Panc1 (cell line): Measurements from ENCODE around the gene VAC14. TPM values are rescaled to one million over a fixed set of nuclear protein-coding genes. Genes with fewer than 3 reads are reported as not detected.

Experiments
- ATAC-seq: fragments of 200-7000 bp; cut with Tn5 transposase; 2 replicates; pipeline ENCODE4 v1.9.1; 2020; ENCODE audit warnings: mild to moderate bottlenecking, moderate library complexity
- BruUV-seq: library from RNA; stranded (reverse); fragments of 400-500 nt; replicated peaks from 2 replicates; lab custom pipeline; 2021; lab: Mats Ljungman, UMichigan
- CTCF ChIA-PET: fragments of 300-600 bp; sonication (Branson Sonifier 250); formaldehyde crosslinking; loops from one replicate; lab custom pipeline; 2022; ENCODE audit warnings: antibody characterized with exemption; lab: Charles Lee
- POLR2A ChIA-PET: fragments of 300-600 bp; sonication (Branson Sonifier 250); formaldehyde crosslinking; loops from one replicate; lab custom pipeline; 2022; ENCODE audit warnings: antibody characterized with exemption; lab: Charles Lee
- DNase-seq: peaks from one replicate; pipeline ENCODE4 v3.0.0-alpha.2; 2010; ENCODE audit warnings: low read depth, low spot score
- H3K27ac ChIP-seq: 2 replicates; pipeline ENCODE4 v1.5.1; 2011; ENCODE audit warnings: mild to moderate bottlenecking, low read length, inconsistent platforms
- H3K27me3 ChIP-seq: fragments of 200-500 bp; sonication (Bioruptor generic); 2 replicates; pipeline ENCODE4 v1.6.0; 2014; ENCODE audit warnings: low read length, inconsistent platforms; ENCODE audit not compliant: control insufficient read depth, insufficient read depth
- H3K36me3 ChIP-seq: fragments of 200-500 bp; sonication (Bioruptor generic); 2 replicates; pipeline ENCODE4 v1.5.1; 2014; ENCODE audit warnings: inconsistent platforms, mild to moderate bottlenecking, low read length, moderate library complexity; ENCODE audit not compliant: control insufficient read depth, insufficient read depth
- H3K4me1 ChIP-seq: 2 replicates; pipeline ENCODE4 v1.5.1; 2011; ENCODE audit warnings: inconsistent platforms, mild to moderate bottlenecking, low read length, moderate library complexity; ENCODE audit not compliant: control insufficient read depth, insufficient read depth
- H3K4me3 ChIP-seq, 2 experiments: 2 replicates each; pipeline ENCODE4 v1.5.1; 2011 to 2012; ENCODE audit warnings: low read depth in 2 of 2, low read length in 2 of 2, mild to moderate bottlenecking in 2 of 2, inconsistent platforms in 1 of 2, moderate library complexity in 1 of 2
- H3K9me3 ChIP-seq: fragments of 200-500 bp; sonication (Bioruptor generic); 2 replicates; pipeline ENCODE4 v1.5.1; 2014; ENCODE audit warnings: low read depth, mild to moderate bottlenecking, inconsistent platforms, low read length, moderate library complexity; ENCODE audit not compliant: control insufficient read depth, insufficient read depth
- CTCF ChIP-seq: fragments of 450-650 bp; IDR thresholded peaks from 2 replicates; pipeline ENCODE4 v1.5.1; 2017; ENCODE audit warnings: mild to moderate bottlenecking
- POLR2AphosphoS5 ChIP-seq: IDR thresholded peaks from 2 replicates; pipeline ENCODE4 v1.6.1; 2012; ENCODE audit warnings: mild to moderate bottlenecking, low read depth, low read length, moderate library complexity
- SIN3A ChIP-seq: IDR thresholded peaks from 2 replicates; pipeline ENCODE4 v1.6.1; 2012; ENCODE audit warnings: low read depth, mild to moderate bottlenecking, low read length, moderate library complexity, borderline replicate concordance; ENCODE audit not compliant: insufficient read depth
- TCF7L2 ChIP-seq: IDR thresholded peaks from 2 replicates; pipeline ENCODE4 v1.6.1; 2011; ENCODE audit warnings: mild to moderate bottlenecking, low read depth, low read length, inconsistent platforms
- in situ Hi-C: cut with HindIII; loops from 2 replicates; pipeline ENCODE4 v1.10.0; 2016; ENCODE audit warnings: low sequenced_read_pairs, low pct_unique_long_range_greater_than_20kb
- intact Hi-C: fragments of 100-400 bp; cut with micrococcal nuclease; formaldehyde crosslinking; loops from one replicate; pipeline ENCODE4 v1.10.0; 2022; ENCODE audit not compliant: unreplicated experiment
- total RNA-seq: library from RNA; stranded (reverse); gene quantifications from one replicate; pipeline ENCODE4 v1.2.1, GENCODE V29; 2021; ENCODE audit not compliant: unreplicated experiment
- TF ChIP-seq, protein P1 (sequence below), 2 experiments: IDR thresholded peaks; 2 replicates each; pipeline ENCODE4 v1.6.1; 2011 to 2012; ENCODE audit warnings: low read depth in 2 of 2, control low read depth in 1 of 2, low read length in 1 of 2, mild to moderate bottlenecking in 1 of 2, moderate library complexity in 1 of 2; ENCODE audit not compliant: insufficient read depth in 1 of 2

Gene VAC14
- total RNA-seq, 1 experiment from 2014 or later, result 37.9 TPM

DNA sequence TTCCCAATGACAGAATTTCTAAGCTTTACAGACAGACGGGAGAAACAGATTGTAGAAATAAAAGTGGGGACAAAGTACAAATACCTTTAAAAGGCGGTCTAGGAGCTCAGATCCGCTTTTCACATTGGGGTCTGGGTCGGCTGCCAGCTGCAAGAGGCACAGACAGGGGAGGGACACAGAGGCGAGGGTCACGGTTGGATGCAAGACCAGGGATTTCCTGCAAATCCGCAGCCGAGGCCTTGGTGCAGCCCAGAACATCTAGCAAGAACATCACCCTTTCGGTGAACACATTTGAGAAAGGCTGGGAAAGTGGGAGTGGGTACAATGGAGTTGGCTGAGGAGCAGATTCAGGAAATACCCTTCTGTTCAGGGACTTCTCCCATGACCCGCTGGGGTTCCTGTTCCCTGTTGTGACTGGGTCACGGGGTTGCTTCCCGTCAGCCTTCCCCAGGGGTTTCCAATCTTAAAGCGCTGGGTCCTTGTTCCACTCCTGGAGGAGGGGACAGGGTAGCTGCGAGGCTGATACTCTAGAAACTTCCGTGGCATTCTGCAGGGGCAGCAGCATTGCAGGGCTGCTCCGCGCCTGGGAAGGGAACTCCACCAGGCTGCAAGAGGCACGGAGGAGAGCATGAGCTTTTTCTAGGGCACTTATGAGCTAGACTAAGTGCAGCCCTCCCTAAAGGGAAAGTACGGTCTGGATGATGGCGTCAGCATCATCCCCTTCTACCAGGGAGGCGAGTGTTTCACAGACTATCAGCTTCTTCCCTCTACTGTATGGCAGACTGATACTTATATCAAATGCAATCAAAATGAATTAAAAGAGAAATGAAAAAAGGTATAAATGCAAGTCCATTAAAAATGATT is 16.0 kb downstream of the VAC14 start:
- BruUV-seq, result no TSS peak
- H3K9me3 ChIP-seq, result no peaks in the 10 kb centered on the region
- no peak overlapping the region for H3K4me3 ChIP-seq
- intact Hi-C loops (no loop called here), in situ Hi-C loops (no loop called here)
- no peaks in the 10 kb centered on the region for H3K36me3 ChIP-seq
- no peaks in the 10 kb centered on the region; the same call in 1 of the 2 replicates for H3K4me1 ChIP-seq
- TF ChIP-seq TCF7L2 (no peak), SIN3A (no peak), CTCF (no peak), POLR2AphosphoS5 (no peak)
- TF ChIP-seq, protein P1, sequence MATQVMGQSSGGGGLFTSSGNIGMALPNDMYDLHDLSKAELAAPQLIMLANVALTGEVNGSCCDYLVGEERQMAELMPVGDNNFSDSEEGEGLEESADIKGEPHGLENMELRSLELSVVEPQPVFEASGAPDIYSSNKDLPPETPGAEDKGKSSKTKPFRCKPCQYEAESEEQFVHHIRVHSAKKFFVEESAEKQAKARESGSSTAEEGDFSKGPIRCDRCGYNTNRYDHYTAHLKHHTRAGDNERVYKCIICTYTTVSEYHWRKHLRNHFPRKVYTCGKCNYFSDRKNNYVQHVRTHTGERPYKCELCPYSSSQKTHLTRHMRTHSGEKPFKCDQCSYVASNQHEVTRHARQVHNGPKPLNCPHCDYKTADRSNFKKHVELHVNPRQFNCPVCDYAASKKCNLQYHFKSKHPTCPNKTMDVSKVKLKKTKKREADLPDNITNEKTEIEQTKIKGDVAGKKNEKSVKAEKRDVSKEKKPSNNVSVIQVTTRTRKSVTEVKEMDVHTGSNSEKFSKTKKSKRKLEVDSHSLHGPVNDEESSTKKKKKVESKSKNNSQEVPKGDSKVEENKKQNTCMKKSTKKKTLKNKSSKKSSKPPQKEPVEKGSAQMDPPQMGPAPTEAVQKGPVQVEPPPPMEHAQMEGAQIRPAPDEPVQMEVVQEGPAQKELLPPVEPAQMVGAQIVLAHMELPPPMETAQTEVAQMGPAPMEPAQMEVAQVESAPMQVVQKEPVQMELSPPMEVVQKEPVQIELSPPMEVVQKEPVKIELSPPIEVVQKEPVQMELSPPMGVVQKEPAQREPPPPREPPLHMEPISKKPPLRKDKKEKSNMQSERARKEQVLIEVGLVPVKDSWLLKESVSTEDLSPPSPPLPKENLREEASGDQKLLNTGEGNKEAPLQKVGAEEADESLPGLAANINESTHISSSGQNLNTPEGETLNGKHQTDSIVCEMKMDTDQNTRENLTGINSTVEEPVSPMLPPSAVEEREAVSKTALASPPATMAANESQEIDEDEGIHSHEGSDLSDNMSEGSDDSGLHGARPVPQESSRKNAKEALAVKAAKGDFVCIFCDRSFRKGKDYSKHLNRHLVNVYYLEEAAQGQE (IDR thresholded peaks at IDR 0.05; ENCODE audit: insufficient read depth in 1 of 2, low read depth in 2 of 2, low read length in 1 of 2), result no peak
- ChIA-PET POLR2A (no interaction called here), CTCF (no interaction called here)
- H3K27ac ChIP-seq, result no peak overlapping the region
- ATAC-seq (no peak), DNase-seq (no peak)
- H3K27me3 ChIP-seq, result no peaks in the 10 kb centered on the region

- H3K4me1 ChIP-seq, result no peaks in the 10 kb centered on the region
- BruUV-seq, result no TSS peak
- ChIA-PET CTCF (no interaction called here), POLR2A (no interaction called here)
- no peak for DNase-seq
- no peaks in the 10 kb centered on the region for H3K27me3 ChIP-seq
- no peaks in the 10 kb centered on the region for H3K9me3 ChIP-seq
- no peak overlapping the region for H3K27ac ChIP-seq
- H3K36me3 ChIP-seq, result no peaks in the 10 kb centered on the region; the same call in 1 of the 2 replicates
- in situ Hi-C loops (no loop called here), intact Hi-C loops (no loop called here)
- TF ChIP-seq, protein P1 (IDR thresholded peaks at IDR 0.05; ENCODE audit: insufficient read depth in 1 of 2, low read depth in 2 of 2, low read length in 1 of 2), result no peak
- no peak for ATAC-seq
- H3K4me3 ChIP-seq, result no peak overlapping the region
Measured at GRCh38 chr16:70782237-70782636, 18.7 kb downstream of the VAC14 start.
